H54 (cell line): ENCODE results near the gene PTCSC3.

Experiments
- DNase-seq: peaks from one replicate; pipeline ENCODE4 v3.0.0; 2011; ENCODE audit warnings: low spot score, mixed read lengths; ENCODE audit not compliant: insufficient read length
- FAIRE-seq: peaks from 3 replicates; lab custom pipeline; 2011; peaks lifted over from hg19 to GRCh38; lab: Jason Lieb, UNC
- POLR2A ChIP-seq: IDR thresholded peaks from 2 replicates; pipeline ENCODE4 v1.6.1; 2011; ENCODE audit warnings: low read depth, mild to moderate bottlenecking, low read length

The PTCSC3 gene

DNA sequence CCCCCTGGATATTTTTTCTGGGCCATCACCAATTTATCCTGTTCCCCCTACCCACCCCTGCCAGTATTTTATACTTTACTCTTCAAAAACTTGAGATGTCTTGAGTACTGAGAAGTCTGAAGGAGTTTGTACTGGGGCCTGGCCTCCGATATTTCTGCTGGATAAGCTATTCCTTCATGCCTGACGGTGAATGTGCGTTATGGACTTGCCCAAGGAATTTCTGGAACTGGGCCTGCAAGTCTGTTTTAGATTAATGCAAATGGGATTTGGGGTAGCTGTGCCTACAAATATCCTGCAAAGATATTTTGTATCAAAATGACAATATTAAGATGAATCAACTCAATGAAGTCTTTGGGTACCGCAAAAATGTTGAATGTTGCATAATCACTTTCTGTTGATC is at the start of gene PTCSC3:
Gene PTCSC3 (minus strand): TSS at position 199 of the 400 bp plus-strand sequence.
- no peak for TF ChIP-seq POLR2A
- no peak for DNase-seq
- FAIRE-seq: no peak

DNA sequence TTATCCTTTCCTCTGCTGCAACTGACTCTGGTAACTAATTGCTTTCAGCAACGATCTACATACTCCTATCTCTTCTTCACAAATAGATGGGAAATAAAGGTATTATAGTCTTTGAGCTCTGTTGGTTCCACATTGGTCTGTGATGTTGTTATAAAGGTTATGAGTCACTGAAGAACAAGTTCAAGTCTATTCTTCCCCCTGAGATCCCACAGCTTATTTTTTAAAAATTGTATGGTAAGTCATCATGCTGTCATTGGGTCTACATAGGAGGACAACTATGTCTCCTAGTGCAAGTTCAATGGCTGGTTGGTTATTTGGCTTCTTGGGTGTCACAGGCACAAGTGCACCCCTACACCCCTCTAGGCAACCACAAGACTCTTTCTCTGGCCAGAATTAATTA is 49.6 kb upstream of the PTCSC3 start:
- no peak for DNase-seq
- FAIRE-seq: no peak
- no peak for TF ChIP-seq POLR2A

DNA sequence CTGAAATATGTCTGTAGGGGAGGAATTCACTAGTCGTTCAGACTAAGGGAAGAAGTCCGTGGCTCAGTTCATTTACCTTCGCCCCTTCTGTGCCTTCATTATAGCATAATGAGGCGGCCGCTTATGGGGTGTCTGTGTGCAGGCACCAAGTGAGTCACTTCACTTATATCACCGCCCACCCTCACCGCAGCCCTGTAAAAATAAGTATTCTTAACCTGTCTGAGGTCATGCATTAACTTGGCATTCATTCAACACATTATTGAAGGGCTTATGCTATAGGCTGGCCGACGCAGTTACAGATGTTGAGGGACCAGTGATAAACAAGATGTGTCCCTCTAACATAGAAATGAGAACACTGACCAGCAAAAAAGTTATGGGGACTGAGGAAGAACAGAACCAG is 47.7 kb upstream of the PTCSC3 start:
- no peak for TF ChIP-seq POLR2A
- no peak for FAIRE-seq
- no peak for DNase-seq

DNA sequence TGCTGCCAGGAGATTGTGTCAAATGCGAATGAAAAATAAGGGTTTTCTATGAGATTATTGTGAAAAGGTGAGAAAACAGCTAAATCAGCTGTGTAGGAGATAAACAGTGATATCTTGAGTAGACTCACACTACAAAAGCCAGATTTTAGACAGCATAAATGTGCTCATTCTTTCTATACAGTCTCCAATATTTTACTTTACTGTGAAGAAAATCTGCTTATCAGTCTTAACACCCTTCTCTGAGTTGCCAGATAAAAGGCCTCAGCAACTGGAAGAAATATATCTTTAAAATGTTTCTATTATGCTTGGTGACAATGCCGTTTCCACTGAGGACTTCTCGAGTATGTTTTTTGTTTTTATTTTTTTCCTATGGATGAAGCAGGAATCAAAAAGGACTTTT is 47.0 kb upstream of the PTCSC3 start:
- no peak for TF ChIP-seq POLR2A
- FAIRE-seq (no peak), DNase-seq (no peak)

DNA sequence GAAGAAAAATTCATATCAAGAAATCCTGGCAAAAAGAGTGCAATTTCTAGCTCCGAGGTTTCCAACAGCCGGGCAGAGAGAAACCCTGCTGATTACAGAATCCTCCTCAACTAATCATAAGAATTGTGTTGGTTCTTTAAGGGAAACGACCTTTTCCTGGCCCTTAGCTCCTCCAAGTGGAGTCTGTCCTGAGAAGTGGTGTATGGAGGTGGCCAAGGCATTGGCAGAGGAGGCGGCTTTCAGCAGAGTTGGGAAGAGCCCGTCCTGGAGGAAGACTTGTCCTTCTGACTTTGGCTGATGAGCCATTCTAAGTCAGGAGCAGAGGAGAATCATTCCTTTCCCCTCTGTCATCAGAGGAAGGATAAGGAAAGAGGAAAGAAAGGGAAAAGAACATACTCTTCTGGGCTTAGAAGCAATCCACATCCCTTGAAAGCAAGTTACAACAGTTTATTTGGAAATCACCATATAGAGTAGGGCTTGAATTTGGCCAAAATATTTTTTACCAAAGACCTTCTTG is 46.5 kb upstream of the PTCSC3 start:
- no peak for FAIRE-seq

DNA sequence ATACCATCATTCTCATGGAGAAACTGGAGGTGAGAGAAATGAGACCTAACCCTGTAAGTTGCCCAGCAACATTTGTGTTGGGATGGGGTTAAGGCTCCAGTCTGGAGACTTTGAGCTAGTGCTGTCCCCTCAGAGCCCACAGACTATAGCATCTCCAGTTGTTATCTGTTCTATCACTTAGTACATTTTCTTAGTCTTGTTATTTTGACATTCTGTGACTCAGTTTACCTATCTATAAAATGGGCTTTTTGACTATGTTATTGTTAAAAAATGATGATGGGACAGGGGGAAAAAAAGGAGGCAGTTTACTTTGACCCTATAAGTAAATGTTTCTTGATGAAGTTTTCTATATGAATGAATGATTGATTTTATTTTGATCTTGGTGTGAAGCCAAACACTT is 45.8 kb upstream of the PTCSC3 start:
- no peak for TF ChIP-seq POLR2A
- no peak for DNase-seq
- FAIRE-seq: no peak

More for the DNA sequence above, 46.5 kb upstream of the PTCSC3 start:
- DNase-seq: no peak
- no peak for TF ChIP-seq POLR2A

DNA sequence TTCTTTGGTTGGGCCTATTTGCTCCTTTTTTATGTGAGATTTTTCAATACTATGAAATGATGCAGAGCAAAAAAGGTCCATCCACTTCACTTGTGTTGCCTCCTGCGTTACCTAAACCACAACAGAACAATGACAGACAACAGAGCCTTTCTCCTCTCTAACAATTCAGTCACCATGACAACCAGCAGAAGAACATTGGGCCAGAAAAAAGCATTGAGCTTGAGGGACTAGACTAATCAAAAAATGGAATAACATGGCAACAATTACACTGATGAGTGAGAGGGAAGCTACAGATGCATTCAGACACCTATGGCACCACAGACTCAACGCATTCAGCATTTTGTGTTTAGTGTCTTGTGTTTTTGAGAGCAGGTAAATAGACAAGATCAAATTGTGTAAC is 44.6 kb upstream of the PTCSC3 start:
- FAIRE-seq: no peak
- DNase-seq: no peak
- no peak for TF ChIP-seq POLR2A

DNA sequence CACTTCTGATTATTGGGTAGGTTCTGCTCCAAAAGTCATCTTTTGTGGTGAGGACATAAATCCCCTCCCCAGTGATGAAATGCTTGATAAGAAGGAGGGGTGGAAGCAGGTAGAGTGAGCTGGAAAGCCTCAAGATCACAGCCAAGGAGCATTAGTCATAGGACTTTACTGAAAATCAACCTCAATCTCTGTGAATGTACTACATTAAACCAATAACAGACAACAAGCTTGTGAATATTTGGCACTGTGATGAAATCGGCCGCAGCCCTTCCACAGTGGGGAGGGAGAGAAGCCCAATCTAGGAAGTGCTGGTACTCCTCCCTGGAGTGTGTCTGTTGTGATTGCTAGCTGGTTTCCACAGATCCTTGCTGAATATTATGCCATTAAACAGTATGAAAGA is 41.2 kb upstream of the PTCSC3 start:
- no peak for DNase-seq
- no peak for FAIRE-seq
- no peak for TF ChIP-seq POLR2A

DNA sequence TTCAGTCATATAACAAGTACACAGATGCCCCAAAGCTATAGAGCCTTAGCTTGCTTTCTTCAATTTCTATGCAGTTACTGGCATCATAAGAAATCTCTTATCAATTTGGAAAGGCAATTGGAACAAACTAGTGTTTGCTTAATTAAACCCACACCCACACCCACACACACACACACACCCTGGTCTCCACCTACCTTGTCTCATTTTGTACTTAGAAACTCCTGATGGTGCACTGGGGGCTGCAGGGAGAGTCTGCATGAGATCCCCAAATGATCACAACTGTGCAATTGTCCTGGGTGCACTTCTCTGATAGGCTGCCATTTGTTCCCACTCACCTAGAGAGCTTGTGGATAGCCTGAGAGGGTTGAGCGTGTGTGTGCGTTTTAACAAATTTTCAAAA is 40.5 kb upstream of the PTCSC3 start:
- no peak for TF ChIP-seq POLR2A
- DNase-seq (no peak), FAIRE-seq (no peak)

DNA sequence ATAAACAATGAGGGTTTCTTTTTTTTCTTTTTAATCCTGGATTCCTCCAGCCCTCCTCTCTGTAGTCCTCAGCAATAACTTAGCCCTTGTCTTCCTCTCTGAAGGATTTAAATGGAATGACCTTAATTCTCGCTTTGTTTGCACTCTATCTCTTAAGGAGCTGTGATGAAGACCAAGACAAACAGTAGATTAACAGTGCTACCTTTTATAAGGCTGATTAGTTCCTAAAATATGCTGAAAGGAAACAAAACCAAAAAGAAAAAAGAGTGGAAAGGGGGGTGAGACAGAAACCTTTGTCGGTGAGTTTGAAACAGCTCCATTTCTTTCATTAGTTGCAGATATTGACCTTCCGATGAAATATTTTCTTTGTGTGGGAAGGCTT is 38.7 kb upstream of the PTCSC3 start:
- DNase-seq (no peak), FAIRE-seq (no peak)
- TF ChIP-seq POLR2A: no peak

DNA sequence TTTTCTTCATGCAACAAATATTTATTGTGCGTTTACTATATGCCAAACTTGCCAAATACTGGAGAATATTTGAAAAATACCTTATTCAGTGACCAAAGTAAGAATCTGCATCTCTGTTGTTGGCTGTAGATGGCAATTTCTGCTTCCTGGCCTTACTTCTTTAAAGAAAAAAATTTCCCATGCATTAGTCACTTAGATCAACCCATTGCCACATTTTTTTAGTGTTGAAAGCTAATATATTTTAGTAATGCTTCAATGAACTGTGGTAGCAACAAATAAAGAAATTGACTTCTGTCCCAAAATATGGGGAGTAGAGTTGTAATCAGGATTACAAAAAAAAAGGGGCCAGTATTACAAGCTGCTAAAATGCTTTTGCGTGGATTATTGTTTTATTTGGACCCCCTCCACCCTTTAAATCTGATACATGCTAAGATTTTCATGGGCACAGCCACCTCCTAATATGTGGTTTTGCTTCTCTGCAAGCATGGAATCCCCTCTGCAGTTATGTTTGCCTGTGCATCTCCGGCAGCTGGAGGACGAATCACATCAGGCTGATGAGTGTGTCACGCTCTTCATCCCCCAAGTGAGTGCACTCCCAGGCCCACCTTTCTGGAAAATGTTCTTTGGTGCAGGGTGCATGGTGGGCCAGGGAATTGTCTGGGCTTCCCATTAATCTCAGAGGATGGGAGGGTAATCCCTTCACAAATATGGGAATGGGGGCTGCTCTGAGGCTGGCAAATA is 38.1 kb upstream of the PTCSC3 start:
- FAIRE-seq: no peak
- no peak for DNase-seq
- no peak for TF ChIP-seq POLR2A

DNA sequence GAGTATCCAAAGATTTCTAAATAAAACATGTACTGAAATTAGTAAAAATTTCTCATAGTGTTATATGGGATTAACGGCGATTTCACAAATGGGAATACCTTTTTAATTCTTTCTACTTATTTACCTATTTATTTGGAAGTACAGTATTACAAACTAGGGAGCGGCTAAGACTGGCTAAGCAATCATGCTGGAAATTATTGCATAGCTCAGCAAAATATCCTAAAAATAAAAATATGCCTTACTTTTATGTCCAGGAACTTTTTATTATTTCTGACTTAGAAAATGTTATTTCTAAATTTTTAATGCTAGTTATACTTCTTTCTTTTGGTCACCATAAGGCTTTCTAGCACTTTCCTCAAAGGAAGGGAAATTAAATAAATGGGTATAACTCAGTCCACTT is 36.5 kb upstream of the PTCSC3 start:
- TF ChIP-seq POLR2A: no peak
- no peak for DNase-seq

DNA sequence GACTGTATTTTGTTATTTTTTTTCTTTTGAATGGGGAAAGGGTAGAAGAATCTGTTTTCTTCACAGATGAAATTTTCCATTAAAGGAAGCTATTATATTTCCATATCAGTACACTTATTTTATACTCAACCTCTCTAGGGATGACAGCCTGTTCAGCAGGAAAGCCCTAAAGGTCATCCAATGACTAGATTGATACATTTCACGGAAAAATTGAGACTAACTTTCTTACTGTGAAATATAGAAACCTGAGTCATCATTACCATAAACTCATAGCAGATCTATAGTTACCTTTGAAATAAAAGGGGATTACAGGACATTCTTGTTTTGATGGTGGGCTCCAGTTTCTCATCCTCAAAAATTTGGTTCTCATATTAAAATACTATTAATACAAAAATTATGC is 36.1 kb upstream of the PTCSC3 start:
- FAIRE-seq (no peak), DNase-seq (no peak)
- TF ChIP-seq POLR2A: no peak

More for the DNA sequence above, 36.5 kb upstream of the PTCSC3 start:
- FAIRE-seq: no peak

DNA sequence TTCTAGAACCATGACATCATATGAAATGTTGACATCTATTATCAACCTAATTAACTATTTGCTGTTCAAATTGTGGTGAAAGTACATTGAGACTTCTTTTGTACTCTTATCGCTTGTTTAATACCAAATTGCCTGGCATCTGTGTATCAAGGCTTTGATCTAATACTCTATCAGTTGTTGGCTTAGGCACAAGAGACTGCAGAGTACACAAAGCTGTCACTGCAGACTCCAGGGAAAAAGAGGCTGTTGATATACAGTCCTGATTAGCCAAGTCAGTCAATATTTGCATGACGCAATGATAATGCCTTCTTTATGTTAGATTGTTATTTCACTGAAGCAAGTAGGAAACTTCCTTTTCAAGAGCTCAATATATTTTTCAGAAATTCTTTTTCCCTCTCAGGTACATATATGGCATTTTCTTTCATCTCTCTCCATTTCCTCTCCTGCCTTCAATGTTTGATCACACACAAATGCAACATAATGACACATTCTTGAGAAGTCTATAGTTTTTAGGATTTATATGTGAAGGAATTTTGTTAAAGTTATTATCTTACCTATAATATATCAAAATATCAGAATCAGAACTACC is 32.3 kb upstream of the PTCSC3 start:
- no peak for DNase-seq
- no peak for FAIRE-seq

DNA sequence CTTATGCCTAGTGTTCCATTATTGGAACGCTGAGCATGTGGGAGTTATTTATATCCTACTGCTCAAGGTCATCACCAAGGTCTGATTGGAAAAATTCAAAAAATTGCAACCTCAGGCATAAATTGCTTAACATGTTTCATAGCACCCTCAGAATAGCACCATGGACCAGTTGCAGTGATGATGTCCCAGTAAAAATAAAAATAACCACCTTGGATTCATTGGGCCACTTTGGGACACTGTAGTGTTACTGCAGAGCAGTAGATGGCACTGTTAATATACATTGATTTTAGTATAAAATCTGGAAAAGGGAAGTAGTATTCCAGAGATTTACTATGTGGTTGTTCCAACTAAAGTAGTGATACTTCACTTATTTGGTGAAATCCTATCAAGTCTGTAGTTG is 31.0 kb upstream of the PTCSC3 start:
- DNase-seq (no peak), FAIRE-seq (no peak)

More for the DNA sequence above, 32.3 kb upstream of the PTCSC3 start:
- TF ChIP-seq POLR2A: no peak

More for the DNA sequence above, 31.0 kb upstream of the PTCSC3 start:
- TF ChIP-seq POLR2A: no peak
